IPS-18c (cell line): ENCODE results near the gene ELMO1.

Experiments used
- H3K4me3 ChIP-seq: 2 replicates; pipeline ENCODE4 v1.7.0; 2013; ENCODE audit warnings: low read depth, mild to moderate bottlenecking, low read length, moderate library complexity; ENCODE audit not compliant: insufficient read depth
- H3K9me3 ChIP-seq: one replicate; pipeline ENCODE4 v1.6.1; 2013; ENCODE audit warnings: mild to moderate bottlenecking, low read length, moderate library complexity; ENCODE audit not compliant: control insufficient read depth, insufficient read depth

ELMO1 gene

DNA sequence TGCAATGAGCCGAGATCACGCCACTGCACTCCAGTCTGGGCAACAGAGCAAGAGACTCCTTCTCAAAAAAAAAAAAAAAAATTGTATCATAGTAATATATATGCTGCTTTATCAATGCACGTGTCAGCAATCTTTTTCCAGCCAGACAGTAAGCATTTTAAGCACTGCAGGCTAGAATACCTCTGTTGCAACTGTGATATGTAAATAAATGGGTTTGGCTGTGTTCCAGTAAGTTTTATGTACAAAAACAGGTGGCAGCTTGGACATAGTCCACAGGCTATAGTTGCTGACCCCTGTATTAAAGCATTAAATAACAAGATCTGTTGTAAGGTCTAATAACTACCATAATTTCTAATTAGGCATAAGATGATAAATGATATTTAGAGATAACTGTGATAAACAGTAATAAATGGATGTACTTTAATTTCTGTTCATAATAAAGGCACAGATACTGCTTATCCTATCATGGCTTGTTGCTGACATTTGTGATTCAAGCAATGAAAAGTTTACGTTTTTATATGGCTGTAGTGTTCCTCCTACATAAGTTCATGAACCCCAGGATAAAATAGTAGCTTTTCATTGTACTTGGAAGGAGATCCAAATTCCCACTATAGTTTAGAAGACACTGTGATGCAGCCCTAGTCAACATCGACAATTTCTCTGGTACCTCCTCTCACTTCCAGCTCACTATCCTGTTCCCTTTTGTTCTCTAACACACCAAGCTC, 161.4 kb downstream of the ELMO1 start:
- Histone ChIP-seq H3K4me3 (no peak overlapping the region), H3K9me3 (no peaks in the 10 kb centered on the region)

DNA sequence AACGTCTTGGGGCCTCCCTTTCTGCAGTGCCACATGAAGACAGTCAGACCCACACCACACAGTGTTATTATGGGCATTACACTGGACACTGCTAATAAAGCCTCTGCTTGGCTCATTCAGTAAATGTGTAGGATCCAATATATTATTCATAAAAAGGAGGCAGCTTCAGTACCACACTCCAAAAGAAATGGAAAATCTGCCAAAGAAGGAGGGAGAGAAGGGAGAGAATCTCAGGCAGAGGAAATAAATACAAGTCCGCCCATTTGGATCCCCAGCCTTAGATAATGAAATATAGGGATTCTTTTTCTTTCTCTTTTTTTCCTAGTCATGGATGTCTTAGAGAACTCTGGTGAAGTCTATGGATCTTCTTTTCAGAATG, 162.2 kb downstream of the ELMO1 start:
- no peaks in the 10 kb centered on the region for H3K9me3 ChIP-seq
- H3K4me3 ChIP-seq, result no peak overlapping the region

DNA sequence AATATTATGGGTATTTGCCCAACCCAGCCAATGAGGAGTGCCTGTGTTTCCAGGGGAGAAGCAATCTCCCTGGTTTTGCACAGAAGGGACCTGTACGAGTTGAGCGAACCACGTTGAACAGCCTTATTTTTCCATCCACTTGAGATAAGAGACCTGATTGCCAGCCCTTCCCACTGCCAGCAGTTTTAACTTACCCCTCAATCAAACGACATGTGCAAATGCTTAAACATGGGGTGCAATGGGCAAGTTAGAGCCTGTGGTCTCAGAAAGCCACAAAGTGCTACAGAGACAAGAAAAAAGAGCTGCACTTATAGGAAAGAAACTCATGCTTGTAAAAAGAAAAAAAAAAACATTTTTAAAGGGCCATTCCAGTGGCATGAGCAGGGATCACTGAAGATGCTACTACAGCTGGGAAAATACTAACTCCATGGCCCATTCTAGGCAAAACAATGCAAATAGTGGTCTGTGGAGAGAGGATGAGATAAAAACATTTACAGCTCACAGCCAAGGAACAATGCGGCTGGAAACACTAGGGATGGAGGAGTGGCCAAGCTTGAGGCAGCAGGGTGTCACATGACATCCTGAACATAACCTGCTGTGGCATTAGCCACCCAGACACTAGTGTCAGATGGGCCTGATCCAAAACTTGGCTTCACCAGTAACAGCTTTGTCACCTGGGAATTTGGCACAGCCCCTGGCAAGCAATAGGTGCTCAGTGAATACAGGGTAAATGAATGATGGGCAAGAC, 162.8 kb downstream of the ELMO1 start:
- no peaks in the 10 kb centered on the region for H3K9me3 ChIP-seq

DNA sequence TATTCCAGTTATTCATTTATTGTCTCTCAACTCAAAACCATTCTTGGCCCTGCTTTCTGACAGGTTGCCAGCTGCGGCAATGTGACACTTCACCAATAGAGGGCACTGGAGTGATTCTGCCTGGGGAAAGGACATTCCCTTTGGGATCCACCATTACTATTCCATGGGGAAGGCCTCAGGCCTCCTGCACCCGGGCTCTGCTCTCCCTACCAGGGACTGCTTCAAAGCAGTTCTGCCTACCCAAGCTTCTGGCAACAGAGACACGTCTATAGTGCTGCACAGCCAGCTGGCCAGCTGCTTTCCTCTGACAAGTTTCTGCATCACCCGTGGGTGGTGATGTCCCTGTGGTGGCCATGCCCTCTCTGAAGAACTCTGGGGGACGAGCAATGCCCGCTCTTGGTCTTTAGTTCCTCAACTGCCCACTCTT, 163.8 kb downstream of the ELMO1 start:
- no peaks in the 10 kb centered on the region for H3K9me3 ChIP-seq
- no peak overlapping the region for H3K4me3 ChIP-seq

More for the DNA sequence above, 162.8 kb downstream of the ELMO1 start:
- H3K4me3 ChIP-seq, result no peak overlapping the region

DNA sequence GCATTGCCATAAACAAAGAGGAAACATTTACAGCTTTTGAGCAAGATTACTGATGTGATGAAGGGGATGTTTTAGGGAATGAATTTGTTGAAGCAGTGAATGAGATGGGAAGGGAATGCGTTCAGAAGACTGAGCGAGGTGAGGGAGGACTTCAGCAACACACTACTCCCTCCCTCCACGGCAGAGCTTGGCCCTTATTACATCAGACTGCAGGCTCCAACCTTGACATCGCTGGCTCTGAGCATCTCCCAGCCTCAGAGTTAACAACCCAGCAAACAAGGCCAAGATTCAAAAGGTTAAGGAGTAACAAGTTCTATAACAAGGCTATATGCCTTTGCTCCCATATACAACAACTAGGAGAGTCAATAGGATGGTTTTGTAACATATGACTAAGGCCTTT, 164.4 kb downstream of the ELMO1 start:
- no peak overlapping the region for H3K4me3 ChIP-seq
- H3K9me3 ChIP-seq, result no peaks in the 10 kb centered on the region

DNA sequence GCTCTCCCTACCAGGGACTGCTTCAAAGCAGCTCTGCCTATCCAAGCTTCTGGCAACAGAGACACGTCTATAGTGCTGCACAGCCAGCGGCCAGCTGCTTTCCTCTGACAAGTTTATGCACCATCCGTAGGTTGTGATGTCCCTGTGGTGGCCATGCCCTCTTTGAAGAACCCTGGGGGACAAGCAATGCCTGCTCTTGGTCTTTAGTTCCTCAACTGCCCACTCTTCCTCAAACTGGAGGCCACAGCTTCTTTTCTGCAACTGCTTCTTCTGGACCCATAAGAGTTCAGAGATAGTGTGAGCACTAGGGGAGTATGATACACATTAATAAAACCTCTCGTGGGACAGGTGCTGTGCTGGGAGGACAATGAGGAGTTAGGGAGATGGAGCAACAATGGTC, 164.9 kb downstream of the ELMO1 start:
- no peak overlapping the region for H3K4me3 ChIP-seq
- H3K9me3 ChIP-seq, result no peaks in the 10 kb centered on the region

DNA sequence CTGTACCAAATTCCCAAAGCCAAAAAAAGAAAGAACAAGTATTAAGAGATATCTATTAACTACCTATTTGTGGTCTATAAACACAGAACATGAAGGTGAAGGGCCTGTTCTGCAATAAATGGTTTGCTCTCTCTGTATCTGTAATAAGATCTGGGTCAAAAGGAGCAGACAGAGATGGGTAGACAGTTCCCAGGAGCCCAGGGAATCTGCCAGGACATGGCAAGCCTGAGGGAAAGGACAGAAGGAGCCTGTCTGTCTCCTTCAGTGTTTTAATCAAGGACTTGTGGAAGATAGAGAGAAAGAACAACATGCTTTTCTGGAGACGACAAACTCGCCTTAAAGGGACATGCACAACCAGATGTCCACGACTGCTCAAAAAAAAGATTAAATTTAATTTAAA, 165.7 kb downstream of the ELMO1 start:
- Histone ChIP-seq H3K9me3 (no peaks in the 10 kb centered on the region), H3K4me3 (no peak overlapping the region)

DNA sequence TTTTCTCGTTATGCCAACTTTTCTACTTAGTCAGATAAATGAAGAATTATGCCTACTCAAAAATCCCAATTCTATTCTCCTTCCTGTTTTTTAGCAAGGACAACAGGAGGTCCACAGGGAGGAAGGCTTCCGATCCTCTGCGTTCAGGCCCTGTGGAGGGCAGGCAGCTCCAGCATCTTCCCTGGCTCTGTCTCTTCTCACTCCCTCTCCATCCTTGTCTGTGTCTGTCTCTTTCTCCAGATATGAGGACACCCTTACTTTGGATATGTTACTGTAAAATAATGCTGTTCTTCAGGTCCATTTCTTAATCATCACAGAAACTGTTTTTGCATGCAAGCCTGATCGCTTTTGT, 166.6 kb downstream of the ELMO1 start:
- no peak overlapping the region for H3K4me3 ChIP-seq
- no peaks in the 10 kb centered on the region for H3K9me3 ChIP-seq

DNA sequence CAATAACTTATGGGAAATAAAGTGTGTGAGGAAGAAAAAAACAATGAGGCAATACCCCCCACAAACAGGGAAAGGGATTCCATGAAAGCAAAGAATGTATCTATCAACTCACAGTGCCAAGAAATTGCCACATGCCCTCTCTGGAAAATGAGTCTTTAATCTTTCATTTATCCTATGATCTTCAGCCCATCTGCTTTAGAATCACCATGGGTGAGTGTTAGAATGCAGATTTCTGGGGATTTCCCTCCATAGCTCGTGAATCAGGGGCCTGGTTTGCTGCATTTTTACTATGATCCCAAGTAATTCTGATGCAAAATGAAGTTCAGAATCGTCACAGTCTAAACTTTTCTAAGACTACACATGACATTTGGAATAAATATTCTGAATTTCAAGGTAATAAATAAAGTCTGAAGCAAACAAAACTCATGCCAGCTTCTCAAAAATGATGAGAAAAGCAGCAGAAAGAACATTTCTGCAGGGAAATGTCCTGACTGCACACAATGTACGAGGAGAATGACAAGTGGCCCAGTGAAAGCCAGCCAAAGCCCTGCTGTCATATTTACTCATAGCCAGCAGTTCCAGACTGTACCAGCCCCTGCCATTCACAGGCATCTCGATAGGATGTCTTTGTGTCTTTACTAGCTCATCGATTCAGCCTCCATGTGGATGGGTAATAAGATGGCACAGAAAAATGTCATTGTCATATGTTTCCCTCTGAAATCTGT, 167.1 kb downstream of the ELMO1 start:
- Histone ChIP-seq H3K4me3 (no peak overlapping the region), H3K9me3 (no peaks in the 10 kb centered on the region)

DNA sequence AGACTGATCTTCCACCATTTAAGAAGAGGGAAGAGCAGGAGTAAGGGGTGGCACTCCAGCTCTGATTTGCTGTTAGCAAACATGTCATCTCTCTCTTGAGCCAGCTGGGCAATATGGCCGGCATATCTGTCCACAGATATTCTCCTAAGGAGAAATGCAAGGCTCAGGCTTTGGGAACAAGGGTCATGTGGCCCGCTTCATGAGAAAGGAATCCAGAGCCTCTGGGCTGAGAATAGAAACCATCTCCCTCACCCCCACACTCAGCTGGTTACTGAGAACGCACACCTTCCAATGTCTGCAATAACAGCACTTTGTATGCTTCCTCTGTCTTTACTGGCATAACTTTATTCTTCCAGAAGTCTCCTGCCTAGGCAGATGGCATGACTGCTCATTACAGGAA, 171.2 kb downstream of the ELMO1 start:
- no peaks in the 10 kb centered on the region for H3K9me3 ChIP-seq
- H3K4me3 ChIP-seq, result no peak overlapping the region

DNA sequence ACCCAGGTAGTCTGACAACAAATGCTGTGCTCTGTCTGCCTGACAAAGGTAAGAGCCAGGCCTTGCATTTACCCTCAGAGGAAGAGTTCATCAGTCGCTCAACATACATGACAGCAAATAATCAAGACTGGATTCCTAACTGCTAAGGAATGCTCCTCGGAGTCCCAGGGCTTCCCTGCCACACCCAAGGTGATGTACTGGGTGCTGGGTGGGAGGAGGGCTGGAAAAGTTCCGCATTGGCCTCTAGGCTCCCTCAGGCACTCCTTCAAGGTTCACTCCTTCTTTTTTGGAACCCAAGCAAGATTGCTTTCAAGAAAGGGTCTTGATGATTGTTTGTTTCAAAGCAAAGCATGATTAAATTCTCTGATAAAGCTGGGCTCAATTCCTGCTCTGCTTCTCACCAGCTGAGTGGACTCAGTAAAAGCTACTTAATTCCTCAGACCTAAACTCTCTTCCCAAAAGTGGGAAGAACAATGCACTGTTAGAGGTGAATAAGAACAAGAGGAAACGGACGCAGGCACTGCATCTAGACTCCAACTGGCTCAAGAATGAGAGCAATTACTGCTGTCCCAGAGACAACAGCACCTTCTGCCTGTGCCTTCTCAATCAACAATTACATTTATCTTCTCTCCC, 173.5 kb downstream of the ELMO1 start:
- Histone ChIP-seq H3K9me3 (no peaks in the 10 kb centered on the region), H3K4me3 (no peak overlapping the region)

DNA sequence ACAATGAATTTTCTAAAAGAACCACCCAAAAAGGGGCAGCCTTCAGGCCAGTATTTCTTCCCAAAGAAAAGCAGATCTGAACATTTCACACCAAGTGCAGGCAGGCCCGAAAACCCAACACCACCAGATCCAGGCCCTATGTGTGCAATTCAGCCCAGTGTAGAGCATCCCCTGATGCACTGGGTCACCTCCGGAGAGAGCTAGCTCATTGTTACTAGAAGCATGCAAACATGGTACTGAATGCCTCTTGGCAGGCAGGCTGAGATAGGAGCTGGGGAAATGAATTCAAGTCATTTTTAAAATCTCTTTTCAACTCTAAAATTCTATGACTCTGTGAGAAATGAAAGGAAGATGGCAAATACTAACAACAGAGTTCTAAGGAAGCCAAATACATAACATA, 174.8 kb downstream of the ELMO1 start:
- Histone ChIP-seq H3K9me3 (no peaks in the 10 kb centered on the region), H3K4me3 (no peak overlapping the region)

DNA sequence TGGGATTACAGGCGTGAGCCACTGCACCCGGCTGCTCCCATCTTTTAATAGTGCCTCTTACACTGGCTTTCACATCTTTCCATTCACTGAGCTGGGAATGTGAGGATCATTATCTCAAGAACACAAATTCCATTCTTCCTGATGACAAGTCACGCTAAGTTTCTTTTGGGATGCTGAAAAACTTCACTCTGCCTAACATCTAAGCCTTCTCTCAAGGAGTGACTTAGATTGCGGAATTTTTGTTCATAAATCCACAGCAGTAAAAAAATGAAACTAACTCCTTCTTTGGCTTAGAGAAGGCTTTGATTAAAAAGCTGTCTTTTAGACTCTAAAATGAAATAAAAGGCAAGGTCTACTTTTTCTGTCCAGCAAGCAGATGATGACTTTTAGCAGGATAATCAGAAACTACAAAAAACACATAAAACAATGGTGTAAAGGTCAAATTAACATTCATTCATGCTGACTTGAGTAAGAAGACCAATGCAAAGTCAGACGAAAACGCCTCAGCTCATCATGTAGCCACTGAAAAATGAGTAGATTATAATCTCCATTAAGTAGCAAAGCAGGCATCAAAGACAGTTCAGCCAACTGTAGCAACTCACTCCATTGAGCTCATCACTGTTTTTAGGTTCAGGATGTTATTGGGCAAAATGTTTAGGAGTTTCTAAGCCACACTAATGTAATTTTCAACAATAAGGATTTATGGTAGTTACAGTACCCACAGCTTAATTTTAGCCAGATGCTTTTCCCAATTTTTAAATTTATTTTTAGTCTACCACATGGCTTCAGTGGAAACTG, 178.8 kb downstream of the ELMO1 start:
- H3K4me3 ChIP-seq, result no peak overlapping the region
- H3K9me3 ChIP-seq, result no peaks in the 10 kb centered on the region

DNA sequence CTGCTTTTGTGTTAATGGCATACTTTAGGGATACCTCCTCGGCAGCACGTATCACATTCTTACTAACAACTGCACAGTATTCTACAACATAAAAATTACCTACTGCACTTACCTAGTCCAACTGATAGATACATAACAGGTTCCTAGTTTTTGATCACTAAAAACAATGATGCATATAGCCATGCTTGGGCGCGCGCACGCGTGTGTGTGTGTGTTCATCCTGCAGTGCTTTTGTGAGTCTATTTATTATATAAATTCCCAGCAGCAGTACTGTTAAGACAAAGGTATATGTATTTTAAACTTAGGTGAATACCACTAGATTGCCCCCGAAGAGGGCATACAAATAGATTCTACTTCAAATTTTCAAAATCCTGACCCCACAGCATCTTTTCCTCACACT, 181.4 kb downstream of the ELMO1 start:
- no peaks in the 10 kb centered on the region for H3K9me3 ChIP-seq
- no peak overlapping the region for H3K4me3 ChIP-seq

DNA sequence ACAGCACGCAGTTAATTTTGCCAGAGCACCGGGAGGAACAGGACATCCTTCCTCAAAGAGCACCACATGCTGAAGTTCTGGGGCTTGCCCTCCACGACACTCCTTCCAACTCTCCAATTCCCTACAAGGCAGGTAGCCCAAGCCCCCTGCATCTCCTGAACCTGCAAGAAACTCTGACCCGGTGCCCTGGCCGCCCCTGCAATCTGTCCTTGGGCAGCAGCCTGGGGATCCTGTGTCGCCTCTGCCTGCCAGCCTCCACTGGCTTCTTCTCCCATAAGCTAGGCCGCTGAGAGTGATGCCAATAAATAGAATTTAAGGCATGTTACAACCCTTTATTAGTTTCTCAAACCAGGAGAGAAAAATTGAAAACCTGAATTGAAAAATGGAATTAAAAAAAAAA, 182.8 kb downstream of the ELMO1 start:
- no peaks in the 10 kb centered on the region for H3K9me3 ChIP-seq
- no peak overlapping the region for H3K4me3 ChIP-seq

DNA sequence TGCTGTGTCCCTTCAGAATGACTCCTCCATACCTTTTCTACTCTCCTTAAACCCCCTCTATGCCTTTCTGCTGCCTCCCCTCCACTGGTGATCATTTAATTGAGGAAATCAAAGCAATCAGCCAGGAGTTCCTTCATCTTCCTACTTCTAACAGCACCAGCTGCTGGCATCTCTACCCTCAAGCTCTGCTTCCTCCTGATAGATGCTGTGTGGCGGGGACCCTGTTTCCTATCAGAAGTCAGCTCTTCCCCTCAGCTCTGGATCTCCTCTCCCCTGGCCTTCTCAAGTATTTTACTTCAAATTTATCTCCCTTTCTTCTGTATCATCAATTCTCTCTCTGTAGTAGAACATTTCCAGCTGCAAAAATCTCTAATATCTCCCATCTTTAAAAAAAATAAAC, 183.7 kb downstream of the ELMO1 start:
- Histone ChIP-seq H3K4me3 (no peak overlapping the region), H3K9me3 (no peaks in the 10 kb centered on the region)

DNA sequence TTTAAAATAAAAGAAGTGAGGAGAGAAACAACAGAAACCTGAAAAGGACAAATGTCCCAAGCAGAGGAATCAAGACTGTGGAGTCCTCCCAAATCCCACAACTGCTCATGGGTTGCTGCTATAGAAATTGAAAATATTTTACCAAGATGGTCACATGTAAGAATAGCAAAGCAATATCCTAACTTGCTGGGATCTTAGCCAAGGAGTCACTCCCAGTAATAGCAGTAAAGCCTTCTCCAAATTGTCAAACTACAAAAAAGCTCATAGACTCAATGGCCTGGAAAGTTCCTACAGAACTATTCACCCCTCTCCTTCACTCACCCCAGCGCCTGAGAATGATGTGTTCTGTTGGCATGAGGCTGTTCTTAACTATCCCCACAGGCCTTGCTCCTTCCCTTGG, 186.5 kb downstream of the ELMO1 start:
- no peak overlapping the region for H3K4me3 ChIP-seq
- no peaks in the 10 kb centered on the region for H3K9me3 ChIP-seq
